ENCODE measurements around the gene RNF224.

GRCh38 chr9:137190315-137190856, 36.9 kb upstream of the RNF224 start:
- TF ChIP-seq GATA2 (IDR thresholded peaks at IDR 0.05; ENCODE audit: low read depth, low read length) = no peak
- TF ChIP-seq GATA3 (IDR thresholded peaks at IDR 0.05; ENCODE audit: low read depth, low read length) = no peak

Data from SH-SY5Y (cell line).